Glutamatergic neuron (in vitro differentiated cells): ENCODE results near the gene DYTN. TPM values are rescaled to one million over a fixed set of nuclear protein-coding genes. Genes with fewer than 3 reads are reported as not detected.

Experiments
- DNase-seq: peaks from one replicate; pipeline ENCODE4 v3.0.0; 2022
- H3K27ac Mint-ChIP-seq: one replicate; pipeline ENCODE4 v1.8.0; 2020; ENCODE audit warnings: mild to moderate bottlenecking, mixed read lengths, inconsistent platforms; ENCODE audit not compliant: unreplicated experiment
- H3K27me3 Mint-ChIP-seq: one replicate; pipeline ENCODE4 v1.8.0; 2020; ENCODE audit warnings: mild to moderate bottlenecking, moderate library complexity, mixed read lengths, inconsistent platforms; ENCODE audit not compliant: unreplicated experiment
- H3K36me3 Mint-ChIP-seq: one replicate; pipeline ENCODE4 v1.8.0; 2020; ENCODE audit warnings: mild to moderate bottlenecking, mixed read lengths, inconsistent platforms; ENCODE audit not compliant: unreplicated experiment
- H3K4me1 Mint-ChIP-seq: one replicate; pipeline ENCODE4 v1.8.0; 2020; ENCODE audit warnings: mild to moderate bottlenecking, low read depth, mixed read lengths, inconsistent platforms; ENCODE audit not compliant: unreplicated experiment
- H3K4me3 Mint-ChIP-seq: one replicate; pipeline ENCODE4 v1.8.0; 2020; ENCODE audit warnings: mild to moderate bottlenecking, mixed read lengths, inconsistent platforms; ENCODE audit not compliant: unreplicated experiment
- H3K9me3 Mint-ChIP-seq: one replicate; pipeline ENCODE4 v1.8.0; 2020; ENCODE audit warnings: mild to moderate bottlenecking, moderate library complexity, mixed read lengths, inconsistent platforms; ENCODE audit not compliant: unreplicated experiment
- CTCF ChIP-seq: fragments of 200-600 bp; sonication (generic); IDR thresholded peaks from one replicate; pipeline ENCODE4 v1.5.0; 2021; ENCODE audit not compliant: partially characterized antibody, unreplicated experiment
- total RNA-seq: library from RNA; stranded (reverse); fragmentation: NEBNext Ultra II Directional; extraction: Animal tissue kit (Norgen Biotek cat#: 25700); gene quantifications from one replicate; pipeline ENCODE4 v1.2.1, GENCODE V29; 2021; ENCODE audit not compliant: unreplicated experiment

Gene DYTN
- total RNA-seq, 1 donor from 2014 or later = not detected

- H3K27ac Mint-ChIP-seq = no peak overlapping the region
- H3K4me3 Mint-ChIP-seq = no peak overlapping the region
- peaks cover 1% of the 10 kb centered on the region for H3K4me1 Mint-ChIP-seq
- TF ChIP-seq CTCF = no peak
- no peaks in the 10 kb centered on the region for H3K36me3 Mint-ChIP-seq
- no peaks in the 10 kb centered on the region for H3K9me3 Mint-ChIP-seq
- DNase-seq = no peak
- H3K27me3 Mint-ChIP-seq = peaks cover 2% of the 10 kb centered on the region
Observed at GRCh38 chr2:206631340-206631739, 86.9 kb downstream of the DYTN start.

- peaks cover 1% of the 10 kb centered on the region for H3K4me1 Mint-ChIP-seq
Observed at GRCh38 chr2:206627632-206628031, 90.6 kb downstream of the DYTN start.

GRCh38 chr2:206626108-206626507 is 92.1 kb downstream of the DYTN start:
- H3K36me3 Mint-ChIP-seq = no peaks in the 10 kb centered on the region
- H3K9me3 Mint-ChIP-seq = no peaks in the 10 kb centered on the region
- H3K4me1 Mint-ChIP-seq = peaks cover 1% of the 10 kb centered on the region
- H3K4me3 Mint-ChIP-seq = no peak overlapping the region
- no peak for TF ChIP-seq CTCF
- no peak for DNase-seq
- no peak overlapping the region for H3K27ac Mint-ChIP-seq
- H3K27me3 Mint-ChIP-seq = peaks cover 2% of the 10 kb centered on the region

More at GRCh38 chr2:206627632-206628031, 90.6 kb downstream of the DYTN start:
- Mint-ChIP-seq H3K27me3 (peaks cover 2% of the 10 kb centered on the region), H3K4me3 (no peak overlapping the region), H3K27ac (no peak overlapping the region), H3K9me3 (no peaks in the 10 kb centered on the region), H3K36me3 (no peaks in the 10 kb centered on the region)
- no peak for TF ChIP-seq CTCF
- no peak for DNase-seq

GRCh38 chr2:206619011-206619410 is 99.2 kb downstream of the DYTN start:
- Mint-ChIP-seq H3K27me3 (no peaks in the 10 kb centered on the region), H3K27ac (no peak overlapping the region), H3K4me3 (no peak overlapping the region), H3K4me1 (no peaks in the 10 kb centered on the region), H3K9me3 (no peaks in the 10 kb centered on the region), H3K36me3 (no peaks in the 10 kb centered on the region)
- no peak for TF ChIP-seq CTCF
- no peak for DNase-seq

GRCh38 chr2:206616151-206616550 is 102.0 kb downstream of the DYTN start:
- H3K36me3 Mint-ChIP-seq = no peaks in the 10 kb centered on the region
- H3K27ac Mint-ChIP-seq = no peak overlapping the region
- TF ChIP-seq CTCF = no peak
- H3K9me3 Mint-ChIP-seq = no peaks in the 10 kb centered on the region
- no peak for DNase-seq
- no peak overlapping the region for H3K4me3 Mint-ChIP-seq
- no peaks in the 10 kb centered on the region for H3K4me1 Mint-ChIP-seq
- H3K27me3 Mint-ChIP-seq = no peaks in the 10 kb centered on the region
